SU-DHL-6 (cell line): ENCODE data around the gene UNC13B.

Experiments
- EZH2phosphoT487 ChIP-seq: fragments of 200-600 bp; sonication (generic), shearing (Covaris generic); conservative IDR thresholded peaks from 2 replicates; pipeline ENCODE4 v1.6.1; 2018; ENCODE audit warnings: mild to moderate bottlenecking, antibody characterized with exemption, low read length, moderate library complexity, mixed read lengths
- TF ChIP-seq, protein P1 (sequence below): fragments of 200-600 bp; sonication (generic); IDR thresholded peaks from one replicate; pipeline ENCODE4 v1.5.1; 2017; ENCODE audit warnings: antibody characterized with exemption, mild to moderate bottlenecking, low read length, moderate library complexity; ENCODE audit not compliant: insufficient read depth, poor library complexity, severe bottlenecking

DNA sequence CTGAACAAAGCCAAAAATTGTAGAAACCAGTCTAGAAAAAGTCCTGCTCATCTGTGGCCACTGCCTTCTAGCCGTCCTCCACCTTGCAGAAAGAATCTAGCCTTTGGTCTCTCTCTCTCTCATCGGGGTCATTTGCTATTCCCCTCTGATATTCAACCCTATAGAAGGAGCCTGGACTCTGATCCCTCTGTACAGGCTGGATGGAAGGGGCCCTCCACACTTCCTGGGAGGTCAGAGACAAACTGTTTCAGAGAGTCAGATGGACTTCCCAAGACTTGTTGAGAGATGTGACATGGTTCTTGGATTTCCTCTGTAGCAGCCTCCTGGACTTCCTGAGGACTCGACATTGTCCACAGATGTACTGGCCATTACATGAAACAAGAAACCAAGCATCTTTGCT, 243.1 kb downstream of the UNC13B start:
- TF ChIP-seq, protein P1, sequence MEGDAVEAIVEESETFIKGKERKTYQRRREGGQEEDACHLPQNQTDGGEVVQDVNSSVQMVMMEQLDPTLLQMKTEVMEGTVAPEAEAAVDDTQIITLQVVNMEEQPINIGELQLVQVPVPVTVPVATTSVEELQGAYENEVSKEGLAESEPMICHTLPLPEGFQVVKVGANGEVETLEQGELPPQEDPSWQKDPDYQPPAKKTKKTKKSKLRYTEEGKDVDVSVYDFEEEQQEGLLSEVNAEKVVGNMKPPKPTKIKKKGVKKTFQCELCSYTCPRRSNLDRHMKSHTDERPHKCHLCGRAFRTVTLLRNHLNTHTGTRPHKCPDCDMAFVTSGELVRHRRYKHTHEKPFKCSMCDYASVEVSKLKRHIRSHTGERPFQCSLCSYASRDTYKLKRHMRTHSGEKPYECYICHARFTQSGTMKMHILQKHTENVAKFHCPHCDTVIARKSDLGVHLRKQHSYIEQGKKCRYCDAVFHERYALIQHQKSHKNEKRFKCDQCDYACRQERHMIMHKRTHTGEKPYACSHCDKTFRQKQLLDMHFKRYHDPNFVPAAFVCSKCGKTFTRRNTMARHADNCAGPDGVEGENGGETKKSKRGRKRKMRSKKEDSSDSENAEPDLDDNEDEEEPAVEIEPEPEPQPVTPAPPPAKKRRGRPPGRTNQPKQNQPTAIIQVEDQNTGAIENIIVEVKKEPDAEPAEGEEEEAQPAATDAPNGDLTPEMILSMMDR = no peak
- no peak for TF ChIP-seq EZH2phosphoT487
